ENCODE results near the gene SREK1.

SREK1 gene

GRCh38 chr5:66198837-66199236 is 54.7 kb downstream of the SREK1 start:
- TF ChIP-seq CTCF (IDR thresholded peaks at IDR 0.05; ENCODE audit: low read depth, low read length), result no peak
- DNase-seq (ENCODE audit: extremely low read depth, low read depth), result no peak

- no peak for TF ChIP-seq CTCF (IDR thresholded peaks at IDR 0.05; ENCODE audit: low read depth, low read length)
- no peak for DNase-seq (ENCODE audit: extremely low read depth, low read depth)
These were observed 59.4 kb downstream of the SREK1 start for GRCh38 chr5:66203531-66203930.

GRCh38 chr5:66206465-66206864 is 62.4 kb downstream of the SREK1 start:
- DNase-seq (ENCODE audit: extremely low read depth, low read depth), result no peak

GRCh38 chr5:66207800-66208561 is 63.9 kb downstream of the SREK1 start:
- DNase-seq (ENCODE audit: extremely low read depth, low read depth), result no peak
- no peak for TF ChIP-seq CTCF (IDR thresholded peaks at IDR 0.05; ENCODE audit: low read depth, low read length)

More at GRCh38 chr5:66206465-66206864, 62.4 kb downstream of the SREK1 start:
- TF ChIP-seq CTCF (IDR thresholded peaks at IDR 0.05; ENCODE audit: low read depth, low read length), result no peak

- TF ChIP-seq CTCF (IDR thresholded peaks at IDR 0.05; ENCODE audit: low read depth, low read length), result no peak
- DNase-seq (ENCODE audit: extremely low read depth, low read depth), result no peak
These were observed 65.2 kb downstream of the SREK1 start for GRCh38 chr5:66209350-66209749.

GRCh38 chr5:66209794-66210193 is 65.7 kb downstream of the SREK1 start:
- no peak for TF ChIP-seq CTCF (IDR thresholded peaks at IDR 0.05; ENCODE audit: low read depth, low read length)
- DNase-seq (ENCODE audit: extremely low read depth, low read depth), result no peak

GRCh38 chr5:66213533-66213932 is 69.4 kb downstream of the SREK1 start:
- TF ChIP-seq CTCF (IDR thresholded peaks at IDR 0.05; ENCODE audit: low read depth, low read length), result no peak
- DNase-seq (ENCODE audit: extremely low read depth, low read depth), result no peak

Data from AG09319 (cell line).